ENCODE measurements around the gene TSPAN5. TPM values are rescaled to one million over a fixed set of nuclear protein-coding genes. Genes with fewer than 3 reads are reported as not detected.

Gene TSPAN5
- total RNA-seq, 1 experiment from 2014 or later = 41.8 TPM

DNA sequence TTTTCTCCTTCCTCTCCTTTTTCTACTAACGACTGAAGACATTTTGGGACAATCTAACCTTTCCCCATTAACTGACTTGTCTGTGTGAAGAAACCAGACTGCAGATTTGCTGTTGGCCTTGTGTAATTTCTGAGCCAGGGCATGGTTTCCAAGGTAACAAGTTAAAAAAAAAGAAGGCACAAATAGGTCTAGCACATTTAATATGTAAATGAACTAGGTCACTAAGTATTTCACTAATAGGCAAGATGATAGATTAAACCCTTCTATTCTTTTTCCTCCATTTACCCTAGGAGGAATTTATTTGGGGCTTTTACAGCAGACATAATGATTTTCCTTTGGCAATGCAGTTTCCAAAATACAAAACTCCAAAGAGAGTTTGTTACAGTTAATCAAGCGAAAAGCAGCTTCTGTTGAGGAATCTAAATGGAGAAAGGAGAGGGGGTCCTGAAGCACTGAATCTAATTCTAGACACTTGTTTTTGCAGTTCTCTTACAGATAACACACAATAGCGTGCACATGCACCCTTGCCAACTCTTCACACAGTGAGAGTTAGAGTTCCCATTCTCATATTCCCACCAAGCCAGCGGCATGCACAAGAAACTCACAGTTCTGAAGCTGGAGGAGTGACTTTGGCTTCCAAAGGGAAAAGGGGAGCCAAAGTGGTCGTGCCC is 72.0 kb downstream of the TSPAN5 start:
- Histone ChIP-seq H3K9me3 (ENCODE audit: low read length) (no peaks in the 10 kb centered on the region), H3K4me3 (ENCODE audit: low read length) (no peak overlapping the region), H3F3A (ENCODE audit: low read length, unreplicated experiment) (peaks cover 2% of the 10 kb centered on the region), H3K27ac (ENCODE audit: low read length) (peak overlapping the region; percentile 100), H3K9ac (ENCODE audit: low read length) (peak overlapping the region; percentile 89; the same call in 1 of the 2 replicates), H3K79me2 (ENCODE audit: low read length) (peaks cover 87% of the 10 kb centered on the region), H3K9me2 (replicated peaks; ENCODE audit: low read length) (no peaks in the 10 kb centered on the region), H2AFZ (ENCODE audit: low read length) (no peak overlapping the region), H3K36me3 (ENCODE audit: low read depth, low read length) (no peaks in the 10 kb centered on the region), H3K4me1 (ENCODE audit: insufficient read depth, low read length) (peaks cover 39% of the 10 kb centered on the region), H4K20me1 (ENCODE audit: low read length) (no peaks in the 10 kb centered on the region), H3K4me2 (ENCODE audit: low read length) (0 out of 2 replicates have a peak overlapping the region, but pooled peaks have one; percentile 1), H3K27me3 (ENCODE audit: low read length) (no peaks in the 10 kb centered on the region)
- DNase-seq (no peak), ATAC-seq (no peak)
- intact Hi-C loops (cut with micrococcal nuclease) = no loop called here
- CTCF ChIA-PET = no interaction called here
- POLR2A ChIA-PET (ENCODE audit: unreplicated experiment) = no interaction called here
- BruUV-seq (replicated peaks) = no TSS peak
- TF ChIP-seq EZH2phosphoT487 (IDR thresholded peaks at IDR 0.05; ENCODE audit: borderline replicate concordance, low read length) (no peak), EZH2 (IDR thresholded peaks at IDR 0.05; ENCODE audit: low read length, unreplicated experiment) (no peak)
- TF ChIP-seq, protein P1, sequence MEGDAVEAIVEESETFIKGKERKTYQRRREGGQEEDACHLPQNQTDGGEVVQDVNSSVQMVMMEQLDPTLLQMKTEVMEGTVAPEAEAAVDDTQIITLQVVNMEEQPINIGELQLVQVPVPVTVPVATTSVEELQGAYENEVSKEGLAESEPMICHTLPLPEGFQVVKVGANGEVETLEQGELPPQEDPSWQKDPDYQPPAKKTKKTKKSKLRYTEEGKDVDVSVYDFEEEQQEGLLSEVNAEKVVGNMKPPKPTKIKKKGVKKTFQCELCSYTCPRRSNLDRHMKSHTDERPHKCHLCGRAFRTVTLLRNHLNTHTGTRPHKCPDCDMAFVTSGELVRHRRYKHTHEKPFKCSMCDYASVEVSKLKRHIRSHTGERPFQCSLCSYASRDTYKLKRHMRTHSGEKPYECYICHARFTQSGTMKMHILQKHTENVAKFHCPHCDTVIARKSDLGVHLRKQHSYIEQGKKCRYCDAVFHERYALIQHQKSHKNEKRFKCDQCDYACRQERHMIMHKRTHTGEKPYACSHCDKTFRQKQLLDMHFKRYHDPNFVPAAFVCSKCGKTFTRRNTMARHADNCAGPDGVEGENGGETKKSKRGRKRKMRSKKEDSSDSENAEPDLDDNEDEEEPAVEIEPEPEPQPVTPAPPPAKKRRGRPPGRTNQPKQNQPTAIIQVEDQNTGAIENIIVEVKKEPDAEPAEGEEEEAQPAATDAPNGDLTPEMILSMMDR (conservative IDR thresholded peaks at IDR 0.05; ENCODE audit: low read depth, low read length) = no peak

DNA sequence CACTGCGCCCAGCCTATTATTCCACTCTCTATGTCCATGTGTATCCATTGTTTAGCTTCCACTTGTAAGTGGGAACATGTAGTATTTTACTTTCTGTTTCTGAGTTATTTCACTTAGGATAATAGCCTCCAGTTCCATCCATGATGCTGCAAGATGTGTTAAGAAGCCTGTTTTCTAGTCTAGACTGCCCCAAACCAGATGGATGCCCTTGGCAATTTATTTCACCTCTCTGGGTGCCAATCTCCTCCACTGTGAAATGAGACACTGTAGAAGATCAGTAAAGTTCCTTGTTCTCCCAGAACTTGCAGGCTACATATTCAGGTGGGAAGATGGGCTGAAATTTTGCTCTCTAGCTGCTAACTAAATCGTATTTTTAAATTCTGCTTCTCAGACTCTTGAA is 72.8 kb downstream of the TSPAN5 start:
- no TSS peak for BruUV-seq (replicated peaks)
- peaks cover 39% of the 10 kb centered on the region for H3K4me1 ChIP-seq (ENCODE audit: insufficient read depth, low read length)
- H3K4me2 ChIP-seq (ENCODE audit: low read length) = 0 out of 2 replicates have a peak overlapping the region, but pooled peaks have one; percentile 1
- H3K9me3 ChIP-seq (ENCODE audit: low read length) = no peaks in the 10 kb centered on the region
- no peak for ATAC-seq
- no peak overlapping the region for H3K4me3 ChIP-seq (ENCODE audit: low read length)
- intact Hi-C loops (cut with micrococcal nuclease) = no loop called here
- H4K20me1 ChIP-seq (ENCODE audit: low read length) = no peaks in the 10 kb centered on the region
- no peaks in the 10 kb centered on the region for H3K27me3 ChIP-seq (ENCODE audit: low read length)
- H2AFZ ChIP-seq (ENCODE audit: low read length) = no peak overlapping the region
- DNase-seq = no peak
- peak overlapping the region; percentile 89 for H3K9ac ChIP-seq (ENCODE audit: low read length)
- no peak for TF ChIP-seq EZH2phosphoT487 (IDR thresholded peaks at IDR 0.05; ENCODE audit: borderline replicate concordance, low read length)
- no peak for TF ChIP-seq EZH2 (IDR thresholded peaks at IDR 0.05; ENCODE audit: low read length, unreplicated experiment)
- TF ChIP-seq, protein P1 (conservative IDR thresholded peaks at IDR 0.05; ENCODE audit: low read depth, low read length) = no peak
- H3F3A ChIP-seq (ENCODE audit: low read length, unreplicated experiment) = peaks cover 2% of the 10 kb centered on the region
- ChIA-PET CTCF (no interaction called here), POLR2A (ENCODE audit: unreplicated experiment) (no interaction called here)
- peaks cover 91% of the 10 kb centered on the region for H3K79me2 ChIP-seq (ENCODE audit: low read length)
- no peaks in the 10 kb centered on the region for H3K9me2 ChIP-seq (replicated peaks; ENCODE audit: low read length)
- H3K27ac ChIP-seq (ENCODE audit: low read length) = peak overlapping the region; percentile 100
- H3K36me3 ChIP-seq (ENCODE audit: low read depth, low read length) = no peaks in the 10 kb centered on the region

DNA sequence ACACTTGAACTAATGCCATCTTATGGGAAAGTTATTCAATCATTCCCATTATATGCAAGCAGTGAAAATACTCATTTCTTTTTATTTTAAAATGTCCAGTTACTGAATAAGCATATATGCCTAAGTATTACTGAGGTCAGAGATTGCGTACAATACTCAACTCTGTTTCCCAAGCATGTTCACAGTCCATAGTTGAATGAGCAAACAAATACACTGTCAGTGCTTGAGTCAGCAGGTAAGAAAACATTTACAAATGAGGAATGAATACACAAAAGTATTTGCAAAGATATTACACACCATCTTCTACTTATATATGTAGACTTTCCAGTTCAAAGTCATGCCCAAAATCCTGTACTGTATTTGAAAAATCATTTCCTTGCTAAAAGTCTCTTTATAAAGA is 74.1 kb downstream of the TSPAN5 start:
- Histone ChIP-seq H3K79me2 (ENCODE audit: low read length) (peaks cover 92% of the 10 kb centered on the region), H3K27ac (ENCODE audit: low read length) (peak overlapping the region; percentile 100), H3K9me2 (replicated peaks; ENCODE audit: low read length) (no peaks in the 10 kb centered on the region), H3K27me3 (ENCODE audit: low read length) (no peaks in the 10 kb centered on the region), H3K9ac (ENCODE audit: low read length) (peak overlapping the region; percentile 89), H3K4me1 (ENCODE audit: insufficient read depth, low read length) (peaks cover 47% of the 10 kb centered on the region), H3K9me3 (ENCODE audit: low read length) (no peaks in the 10 kb centered on the region), H3K4me2 (ENCODE audit: low read length) (peak overlapping the region; percentile 70), H4K20me1 (ENCODE audit: low read length) (no peaks in the 10 kb centered on the region), H3K36me3 (ENCODE audit: low read depth, low read length) (no peaks in the 10 kb centered on the region), H3F3A (ENCODE audit: low read length, unreplicated experiment) (peaks cover 2% of the 10 kb centered on the region), H2AFZ (ENCODE audit: low read length) (no peak overlapping the region), H3K4me3 (ENCODE audit: low read length) (no peak overlapping the region)
- ChIA-PET POLR2A (ENCODE audit: unreplicated experiment) (no interaction called here), CTCF (no interaction called here)
- intact Hi-C loops (cut with micrococcal nuclease) = loop anchor here (1.0 kb wide), 1 partner anchor 13 kb away; no protein-coding TSS in a partner anchor
- ATAC-seq = peak; percentile 94
- peak; percentile 78 for DNase-seq
- TF ChIP-seq EZH2phosphoT487 (IDR thresholded peaks at IDR 0.05; ENCODE audit: borderline replicate concordance, low read length) (no peak), EZH2 (IDR thresholded peaks at IDR 0.05; ENCODE audit: low read length, unreplicated experiment) (no peak)
- TF ChIP-seq, protein P1 (conservative IDR thresholded peaks at IDR 0.05; ENCODE audit: low read depth, low read length) = no peak
- BruUV-seq (replicated peaks) = no TSS peak
